GM18873 (cell line): Measurements from ENCODE around the gene CCDC85C.

ENCODE experiments used
- ATAC-seq: cut with Tn5 transposase; IDR thresholded peaks from one replicate; pipeline ENCODE4 v1.9.1; 2021; ENCODE audit warnings: mild to moderate bottlenecking, moderate library complexity, moderate number of reproducible peaks; ENCODE audit not compliant: unreplicated experiment, low FRiP score

CCDC85C gene

GRCh38 chr14:99562856-99563748 lies 40.9 kb downstream of the CCDC85C start:
- no peak for ATAC-seq

- ATAC-seq: no peak
Observed at GRCh38 chr14:99561864-99562263, 42.1 kb downstream of the CCDC85C start.

- ATAC-seq: no peak
Observed at GRCh38 chr14:99560922-99561683, 42.9 kb downstream of the CCDC85C start.

GRCh38 chr14:99560403-99560802 lies 43.6 kb downstream of the CCDC85C start:
- ATAC-seq: no peak

GRCh38 chr14:99559286-99559990 lies 44.6 kb downstream of the CCDC85C start:
- ATAC-seq: no peak

GRCh38 chr14:99556134-99556791 lies 47.7 kb downstream of the CCDC85C start:
- no peak for ATAC-seq

GRCh38 chr14:99554757-99555531 lies 49.1 kb downstream of the CCDC85C start:
- ATAC-seq: no peak

GRCh38 chr14:99554184-99554583 lies 49.8 kb downstream of the CCDC85C start:
- no peak for ATAC-seq

GRCh38 chr14:99552572-99553216 lies 51.3 kb downstream of the CCDC85C start:
- ATAC-seq: no peak

GRCh38 chr14:99552021-99552553 lies 51.9 kb downstream of the CCDC85C start:
- no peak for ATAC-seq

- ATAC-seq: no peak
Observed at GRCh38 chr14:99551034-99551922, 52.7 kb downstream of the CCDC85C start.

GRCh38 chr14:99550387-99550992 lies 53.5 kb downstream of the CCDC85C start:
- ATAC-seq: no peak

- no peak for ATAC-seq
Observed at GRCh38 chr14:99549684-99550083, 54.3 kb downstream of the CCDC85C start.

- ATAC-seq: no peak
Observed at GRCh38 chr14:99548871-99549515, 55.0 kb downstream of the CCDC85C start.

GRCh38 chr14:99548255-99548654 lies 55.8 kb downstream of the CCDC85C start:
- no peak for ATAC-seq

- no peak for ATAC-seq
Observed at GRCh38 chr14:99546234-99546879, 57.6 kb downstream of the CCDC85C start.

GRCh38 chr14:99545586-99545985 lies 58.4 kb downstream of the CCDC85C start:
- no peak for ATAC-seq
